GM18867 (cell line): Measurements from ENCODE around the gene ASB10.

Source experiments
- ATAC-seq: cut with Tn5 transposase; IDR thresholded peaks from one replicate; pipeline ENCODE4 v1.9.1; 2021; ENCODE audit warnings: mild to moderate bottlenecking, moderate library complexity; ENCODE audit not compliant: unreplicated experiment

The ASB10 gene

GRCh38 chr7:151137791-151138152, 49.3 kb downstream of the ASB10 start:
- no peak for ATAC-seq

- no peak for ATAC-seq
These were observed 49.9 kb downstream of the ASB10 start for GRCh38 chr7:151137076-151137675.

GRCh38 chr7:151135866-151136843, 50.9 kb downstream of the ASB10 start:
- no peak for ATAC-seq

GRCh38 chr7:151135525-151135845, 51.6 kb downstream of the ASB10 start:
- ATAC-seq = no peak

- ATAC-seq = no peak
These were observed 52.1 kb downstream of the ASB10 start for GRCh38 chr7:151134743-151135524.

GRCh38 chr7:151133986-151134742, 52.9 kb downstream of the ASB10 start:
- no peak for ATAC-seq

GRCh38 chr7:151133266-151133985, 53.6 kb downstream of the ASB10 start:
- no peak for ATAC-seq

GRCh38 chr7:151132461-151133205, 54.4 kb downstream of the ASB10 start:
- ATAC-seq = no peak

- ATAC-seq = no peak
These were observed 55.3 kb downstream of the ASB10 start for GRCh38 chr7:151131592-151132293.

GRCh38 chr7:151131224-151131591, 55.8 kb downstream of the ASB10 start:
- ATAC-seq = no peak

GRCh38 chr7:151130741-151131157, 56.3 kb downstream of the ASB10 start:
- ATAC-seq = no peak

- ATAC-seq = no peak
These were observed 57.0 kb downstream of the ASB10 start for GRCh38 chr7:151129960-151130591.

GRCh38 chr7:151129117-151129959, 57.7 kb downstream of the ASB10 start:
- ATAC-seq = no peak

GRCh38 chr7:151128716-151129115, 58.3 kb downstream of the ASB10 start:
- ATAC-seq = no peak

- ATAC-seq = no peak
These were observed 58.9 kb downstream of the ASB10 start for GRCh38 chr7:151128144-151128543.

GRCh38 chr7:151126491-151127137, 60.4 kb downstream of the ASB10 start:
- no peak for ATAC-seq

- no peak for ATAC-seq
These were observed 61.1 kb downstream of the ASB10 start for GRCh38 chr7:151125846-151126481.
